ENCODE measurements around the gene HBA2. TPM values are rescaled to one million over a fixed set of nuclear protein-coding genes. Genes with fewer than 3 reads are reported as not detected.

The HBA2 gene
- total and polyA plus RNA-seq, 9 of the 15 experiments (the other 6 are each of a cell fraction or from before 2014, with no cell fraction given): 40.4 to 853 (median 286) TPM

- Histone ChIP-seq H4K20me1 (replicated peaks; ENCODE audit: control insufficient read depth, insufficient read depth, low read length) (no peaks in the 10 kb centered on the region), H3K4me1 (replicated peaks in 1 of 2; ENCODE audit: control insufficient read depth in 2 of 2, insufficient read depth in 2 of 2, low read length in 2 of 2) (peaks cover 0 to 13% of the 10 kb centered on the region in 2 experiments; a peak in 2 of 5 replicates), H3K4me3 (no peak overlapping the region), H3K9ac (ENCODE audit: insufficient read depth in 1 of 2, low read depth in 2 of 2, low read length in 2 of 2) (peak overlapping the region in 1 of 2 experiments; percentile 13; a peak in 1 of 4 replicates), H3K9me1 (ENCODE audit: control insufficient read depth, insufficient read depth, low read length) (no peaks in the 10 kb centered on the region), H3K27me3 (ENCODE audit: control insufficient read depth in 2 of 2, insufficient read depth in 2 of 2, low read length in 2 of 2) (no peaks in the 10 kb centered on the region), H3K9me3 (replicated peaks; ENCODE audit: control insufficient read depth, insufficient read depth, low read depth, low read length) (peaks cover 2% of the 10 kb centered on the region; the same call in 1 of the 2 replicates), H2AFZ (ENCODE audit: low read depth, low read length) (no peak overlapping the region), H3K27ac (ENCODE audit: extremely low read depth, low read depth, low read length) (no peak overlapping the region), H3K79me2 (ENCODE audit: control insufficient read depth, insufficient read depth, low read length) (no peaks in the 10 kb centered on the region; the same call in 2 of the 3 replicates), H3K4me2 (ENCODE audit: insufficient read depth, low read length) (no peak overlapping the region), H3K36me3 (ENCODE audit: control insufficient read depth, insufficient read depth, low read length) (peaks cover 80% of the 10 kb centered on the region)
- BruUV-seq (replicated peaks): no TSS peak
- TF ChIP-seq ZC3H4 (CRISPR knock-in tag; IDR thresholded peaks at IDR 0.05; ENCODE audit: borderline replicate concordance) (no peak), POLR2G (IDR thresholded peaks at IDR 0.05; ENCODE audit: low read depth, low read length) (peak; percentile 57; the same call in 1 of the 2 replicates)
- intact Hi-C loops (cut with micrococcal nuclease): no loop called here
- in situ Hi-C loops (cut with MboI): no loop called here
- FAIRE-seq (no peak), ATAC-seq (no peak), DNase-seq (ENCODE audit: extremely low read depth in 1 of 4, low spot score in 3 of 4) (no peak)
- ChIA-PET POLR2A (no interaction called here), CTCF (ENCODE audit: low intra/inter-chr PET ratio) (no interaction called here)
- WGBS (ENCODE audit: insufficient coverage, low coverage, missing lambda C conversion rate): 98% methylated on average over 32 of the region's 34 CpGs
Measured at GRCh38 chr16:189604-190186, 17.0 kb downstream of the HBA2 start.

- Histone ChIP-seq H3K4me2 (ENCODE audit: insufficient read depth, low read length) (no peak overlapping the region), H4K20me1 (replicated peaks; ENCODE audit: control insufficient read depth, insufficient read depth, low read length) (no peaks in the 10 kb centered on the region), H3K9me3 (replicated peaks; ENCODE audit: control insufficient read depth, insufficient read depth, low read depth, low read length) (peaks cover 2% of the 10 kb centered on the region; the same call in 1 of the 2 replicates), H3K27ac (ENCODE audit: extremely low read depth, low read depth, low read length) (no peak overlapping the region), H3K4me1 (replicated peaks in 1 of 2; ENCODE audit: control insufficient read depth in 2 of 2, insufficient read depth in 2 of 2, low read length in 2 of 2) (peaks cover 0 to 9% of the 10 kb centered on the region in 2 experiments; a peak in 2 of 5 replicates), H3K4me3 (no peak overlapping the region), H3K79me2 (ENCODE audit: control insufficient read depth, insufficient read depth, low read length) (no peaks in the 10 kb centered on the region; the same call in 2 of the 3 replicates), H3K9me1 (ENCODE audit: control insufficient read depth, insufficient read depth, low read length) (no peaks in the 10 kb centered on the region), H2AFZ (ENCODE audit: low read depth, low read length) (no peak overlapping the region), H3K27me3 (ENCODE audit: control insufficient read depth in 2 of 2, insufficient read depth in 2 of 2, low read length in 2 of 2) (no peaks in the 10 kb centered on the region), H3K36me3 (ENCODE audit: control insufficient read depth, insufficient read depth, low read length) (peaks cover 94% of the 10 kb centered on the region), H3K9ac (ENCODE audit: insufficient read depth in 1 of 2, low read depth in 2 of 2, low read length in 2 of 2) (peak overlapping the region in 1 of 2 experiments; percentile 22; a peak in 1 of 4 replicates)
- BruUV-seq (replicated peaks): no TSS peak
- in situ Hi-C loops (cut with MboI): no loop called here
- ATAC-seq: no peak
- TF ChIP-seq KAT8 (IDR thresholded peaks at IDR 0.05; ENCODE audit: low read depth): no peak
- no peak for TF ChIP-seq ZSCAN29 (IDR thresholded peaks at IDR 0.05)
- no peak for TF ChIP-seq ILK (tag; IDR thresholded peaks at IDR 0.05; ENCODE audit: borderline replicate concordance, low read depth)
- TF ChIP-seq BRF2 (IDR thresholded peaks at IDR 0.05; ENCODE audit: borderline replicate concordance, insufficient read depth, insufficient read length): no peak
- TF ChIP-seq POLR2AphosphoS2 (IDR thresholded peaks at IDR 0.05; ENCODE audit: low read length): no peak
- TF ChIP-seq ZNF124 (CRISPR knock-in tag; IDR thresholded peaks at IDR 0.05): no peak
- TF ChIP-seq CBFA2T2 (conservative IDR thresholded peaks at IDR 0.05): no peak
- TF ChIP-seq NEUROD1 (IDR thresholded peaks at IDR 0.05; ENCODE audit: borderline replicate concordance, low read depth, low read length, partially characterized antibody): no peak
- FAIRE-seq: no peak
- no peak for DNase-seq (ENCODE audit: extremely low read depth in 1 of 4, low spot score in 3 of 4)
- 84% methylated on average over 3 of the region's 4 CpGs for WGBS (ENCODE audit: insufficient coverage, low coverage, missing lambda C conversion rate)
- CTCF ChIA-PET (ENCODE audit: low intra/inter-chr PET ratio): no interaction called here
- intact Hi-C loops (cut with micrococcal nuclease): no loop called here
- POLR2A ChIA-PET: interaction anchor here (1.2 kb wide), 1 partner anchor 21 kb away, joined by 4 read pairs; no protein-coding TSS in a partner anchor
Measured at GRCh38 chr16:191831-192230, 19.2 kb downstream of the HBA2 start.
